H1 (cell line): ENCODE data around the gene ZDHHC19. TPM values are rescaled to one million over a fixed set of nuclear protein-coding genes. Genes with fewer than 3 reads are reported as not detected.

Experiments used
- CTCF ChIA-PET: fragments of 300-600 bp; sonication (Branson Sonifier 250); formaldehyde crosslinking; loops from one replicate; lab custom pipeline; 2021; ENCODE audit not compliant: partially characterized antibody; lab: Charles Lee
- POLR2A ChIA-PET: fragments of 300-600 bp; sonication (Branson Sonifier 250); formaldehyde crosslinking; loops from one replicate; lab custom pipeline; 2021; ENCODE audit warnings: inconsistent platforms; ENCODE audit not compliant: partially characterized antibody; lab: Charles Lee
- DNase-seq, 2 experiments: peaks; one replicate each; pipeline versions ENCODE4 v3.0.0 to v3.0.0-alpha.2; 2010 to 2022; ENCODE audit warnings: low spot score in 2 of 2, low read depth in 1 of 2, mixed read lengths in 1 of 2
- FAIRE-seq: peaks from 2 replicates; lab custom pipeline; 2011; peaks lifted over from hg19 to GRCh38; lab: Jason Lieb, UNC
- H2AFZ ChIP-seq: 2 replicates; pipeline ENCODE4 v1.8.1; 2012; ENCODE audit warnings: low read length, inconsistent platforms
- H2AK5ac ChIP-seq: 2 replicates; pipeline ENCODE4 v1.6.1; 2013; ENCODE audit warnings: low read depth, low read length
- H2BK120ac ChIP-seq: replicated peaks from 2 replicates; pipeline ENCODE3; 2013; ENCODE audit warnings: low read depth, low read length, inconsistent platforms
- H2BK12ac ChIP-seq: 2 replicates; pipeline ENCODE4 v1.6.1; 2013; ENCODE audit warnings: low read depth, low read length
- H2BK15ac ChIP-seq: 2 replicates; pipeline ENCODE4 v1.6.1; 2013; ENCODE audit warnings: low read length
- H2BK20ac ChIP-seq: 2 replicates; pipeline ENCODE4 v1.6.1; 2013; ENCODE audit warnings: low read length
- H2BK5ac ChIP-seq: 2 replicates; pipeline ENCODE4 v1.6.1; 2013; ENCODE audit warnings: low read depth, low read length
- H3K14ac ChIP-seq: 2 replicates; pipeline ENCODE4 v1.6.1; 2013; ENCODE audit warnings: inconsistent platforms; ENCODE audit not compliant: insufficient read length
- H3K18ac ChIP-seq: 2 replicates; pipeline ENCODE4 v1.6.1; 2013; ENCODE audit warnings: low read length; ENCODE audit errors: extremely low read depth
- H3K23ac ChIP-seq: 2 replicates; pipeline ENCODE4 v1.6.1; 2013; ENCODE audit warnings: inconsistent platforms; ENCODE audit not compliant: insufficient read length
- H3K23me2 ChIP-seq: 2 replicates; pipeline ENCODE4 v1.6.1; 2013; ENCODE audit warnings: low read depth, low read length
- H3K27ac ChIP-seq: 2 replicates; pipeline ENCODE4 v1.6.1; 2011; ENCODE audit warnings: low read depth, low read length, inconsistent platforms
- H3K27me3 ChIP-seq, 4 experiments: replicated peaks in 1 of 4; 1 replicate in 1 of 4; 2 replicates in 3 of 4; pipeline versions ENCODE4 v1.6.1 to v1.8.1; 2011 to 2013; ENCODE audit warnings: low read length in 3 of 4, mild to moderate bottlenecking in 3 of 4, inconsistent platforms in 2 of 4, mixed read lengths in 2 of 4, moderate library complexity in 1 of 4; ENCODE audit not compliant: control insufficient read depth in 3 of 4, insufficient read depth in 3 of 4; ENCODE audit errors: extremely low read depth in 1 of 4
- H3K36me3 ChIP-seq, 4 experiments: 2 replicates each; pipeline versions ENCODE4 v1.6.1 to v1.8.1; 2011 to 2013; ENCODE audit warnings: mild to moderate bottlenecking in 4 of 4, low read length in 3 of 4, moderate library complexity in 2 of 4, control low read depth in 1 of 4, inconsistent platforms in 1 of 4; ENCODE audit not compliant: insufficient read depth in 4 of 4, control insufficient read depth in 2 of 4
- H3K4ac ChIP-seq: replicated peaks from 2 replicates; pipeline ENCODE3; 2013; ENCODE audit warnings: low read length, low read depth, mixed read lengths, inconsistent platforms; ENCODE audit not compliant: insufficient read length
- H3K4me1 ChIP-seq, 4 experiments: replicated peaks in 1 of 4; 1 replicate in 1 of 4; 2 replicates in 3 of 4; pipeline versions ENCODE4 v1.6.1 to v1.8.1; 2011 to 2013; ENCODE audit warnings: low read length in 3 of 4, inconsistent platforms in 2 of 4, mixed read lengths in 1 of 4; ENCODE audit not compliant: insufficient read depth in 4 of 4, control insufficient read depth in 3 of 4
- H3K4me2 ChIP-seq, 2 experiments: 2 replicates each; pipeline versions ENCODE4 v1.6.1 to v1.8.1; 2011 to 2013; ENCODE audit warnings: low read depth in 2 of 2, low read length in 2 of 2, control low read depth in 1 of 2, inconsistent platforms in 1 of 2, mild to moderate bottlenecking in 1 of 2; ENCODE audit not compliant: insufficient read depth in 1 of 2
- H3K4me3 ChIP-seq, 4 experiments: fragments of 200-600, 300-600 bp in 1 of 4; sonication (generic), shearing (Covaris generic), sonication (Bioruptor Twin) in 1 of 4; 2 replicates each; pipeline versions ENCODE4 v1.5.1 to v1.8.1; 2011 to 2016; ENCODE audit warnings: low read length in 4 of 4, low read depth in 3 of 4, control low read depth in 2 of 4, inconsistent platforms in 2 of 4, mild to moderate bottlenecking in 2 of 4, mixed read lengths in 1 of 4, moderate library complexity in 1 of 4; ENCODE audit not compliant: insufficient read depth in 2 of 4; ENCODE audit errors: extremely low read depth in 1 of 4
- H3K56ac ChIP-seq: replicated peaks from 2 replicates; pipeline ENCODE3; 2013; ENCODE audit warnings: low read depth, mild to moderate bottlenecking, mixed read lengths, low read length, inconsistent platforms; ENCODE audit not compliant: insufficient read length
- H3K79me1 ChIP-seq: 2 replicates; pipeline ENCODE4 v1.6.1; 2013; ENCODE audit warnings: low read depth, low read length, control low read depth
- H3K79me2 ChIP-seq, 2 experiments: 2 replicates each; pipeline versions ENCODE4 v1.6.1 to v1.8.1; 2012 to 2013; ENCODE audit warnings: low read length in 2 of 2, mild to moderate bottlenecking in 2 of 2, inconsistent platforms in 1 of 2; ENCODE audit not compliant: insufficient read depth in 2 of 2, control insufficient read depth in 1 of 2
- H3K9ac ChIP-seq, 4 experiments: replicated peaks in 1 of 4; 1 replicate in 1 of 4; 2 replicates in 3 of 4; pipeline versions ENCODE4 v1.6.1 to v1.8.1; 2011 to 2013; ENCODE audit warnings: low read depth in 3 of 4, low read length in 3 of 4, control low read depth in 2 of 4, mild to moderate bottlenecking in 2 of 4, moderate library complexity in 2 of 4, inconsistent platforms in 1 of 4; ENCODE audit errors: extremely low read depth in 1 of 4
- H3K9me3 ChIP-seq, 2 experiments: 2 replicates each; pipeline versions ENCODE4 v1.6.1 to v1.8.1; 2012 to 2013; ENCODE audit warnings: mild to moderate bottlenecking in 2 of 2, moderate library complexity in 2 of 2, control low read depth in 1 of 2, inconsistent platforms in 1 of 2, low read depth in 1 of 2, low read length in 1 of 2, mixed read lengths in 1 of 2; ENCODE audit not compliant: insufficient read depth in 2 of 2
- H4K20me1 ChIP-seq, 2 experiments: replicated peaks in 1 of 2; 2 replicates each; pipeline versions ENCODE3 to v1.8.1; 2011 to 2013; ENCODE audit warnings: inconsistent platforms in 2 of 2, low read length in 2 of 2, mild to moderate bottlenecking in 1 of 2; ENCODE audit not compliant: insufficient read depth in 2 of 2, control insufficient read depth in 1 of 2
- H4K5ac ChIP-seq: 2 replicates; pipeline ENCODE4 v1.6.1; 2013; ENCODE audit warnings: low read length, low read depth, mixed read lengths, inconsistent platforms; ENCODE audit not compliant: insufficient read length
- H4K8ac ChIP-seq: 2 replicates; pipeline ENCODE4 v1.8.0; 2013; ENCODE audit warnings: mild to moderate bottlenecking, moderate library complexity, low read length, inconsistent platforms; ENCODE audit not compliant: insufficient read depth; ENCODE audit errors: extremely low read depth
- H4K91ac ChIP-seq: replicated peaks from 2 replicates; pipeline ENCODE3; 2013; ENCODE audit warnings: low read length, mixed read lengths, inconsistent platforms; ENCODE audit not compliant: insufficient read length
- CEBPB ChIP-seq: IDR thresholded peaks from 2 replicates; pipeline ENCODE4 v1.6.1; 2012; ENCODE audit warnings: low read depth, low read length
- CREB1 ChIP-seq: IDR thresholded peaks from 2 replicates; pipeline ENCODE4 v1.6.1; 2012; ENCODE audit warnings: inconsistent platforms
- HDAC6 ChIP-seq: IDR thresholded peaks from one replicate; pipeline ENCODE4 v1.7.1; 2012; ENCODE audit warnings: low read depth, mild to moderate bottlenecking, inconsistent platforms, low read length, moderate library complexity
- JUN ChIP-seq: IDR thresholded peaks from 2 replicates; pipeline ENCODE4 v1.6.1; 2011; ENCODE audit warnings: low read depth, mild to moderate bottlenecking, improper control_type of control experiment, low read length
- NANOG ChIP-seq: IDR thresholded peaks from 2 replicates; pipeline ENCODE4 v1.6.1; 2011; ENCODE audit warnings: low read length, low read depth, mild to moderate bottlenecking, inconsistent platforms; ENCODE audit not compliant: insufficient read depth, poor library complexity, severe bottlenecking
- POU5F1 ChIP-seq: IDR thresholded peaks from 2 replicates; pipeline ENCODE4 v1.6.1; 2011; ENCODE audit warnings: low read depth, mild to moderate bottlenecking, low read length, moderate library complexity
- SP4 ChIP-seq: IDR thresholded peaks from 2 replicates; pipeline ENCODE4 v1.6.1; 2012; ENCODE audit warnings: low read length, inconsistent platforms
- TAF7 ChIP-seq: optimal IDR thresholded peaks from 2 replicates; pipeline ENCODE3; 2011; ENCODE audit warnings: low read depth, mild to moderate bottlenecking, inconsistent platforms, low read length, moderate library complexity, borderline replicate concordance
- TEAD4 ChIP-seq: IDR thresholded peaks from 2 replicates; pipeline ENCODE4 v1.6.1; 2012; ENCODE audit warnings: low read depth, low read length, inconsistent platforms, mixed read lengths
- ZNF274 ChIP-seq: IDR thresholded peaks from 2 replicates; pipeline ENCODE4 v1.7.0; 2012; ENCODE audit warnings: low read length, borderline replicate concordance; ENCODE audit errors: extremely low read depth
- WGBS, 2 experiments: shearing (Covaris generic) in 1 of 2; methylation state at CpG; one replicate each; pipeline versions ENCODE4 v1.1.6 to v1.1.7; 2013 to 2015; ENCODE audit warnings: low lambda C conversion rate in 2 of 2, mixed read lengths in 2 of 2, inconsistent platforms in 1 of 2, low coverage in 1 of 2, missing lambda C conversion rate in 1 of 2; ENCODE audit not compliant: insufficient replicate concordance in 2 of 2, insufficient coverage in 1 of 2, insufficient read length in 1 of 2; ENCODE audit errors: extremely low coverage in 1 of 2, missing lambda C conversion rate in 1 of 2; 5-methylcytosine and 5-hydroxymethylcytosine counted together
- polyA plus RNA-seq, 7 experiments: library from polyadenylated mRNA; depleted of rRNA in 3 of 7; stranded (reverse) in 5 of 7; unstranded in 2 of 7; fragments of >200 nt in 5 of 7; fragments of 200-250 nt in 2 of 7; gene quantifications; 1 replicate in 5 of 7; 2 replicates in 1 of 7; 4 replicates in 1 of 7; pipeline versions ENCODE4 v1.2.1 to v1.2.3, GENCODE V29; 2011 to 2013; ENCODE audit warnings: missing spikeins in 2 of 7, mixed read lengths in 2 of 7
- total RNA-seq: library from RNA; stranded (reverse); fragmentation: NEBNext Ultra II Directional; extraction: Animal tissue kit (Norgen Biotek cat#: 25700); gene quantifications from 2 replicates; pipeline ENCODE4 v1.2.1, GENCODE V29; 2021
- TF ChIP-seq, protein P1 (sequence below), 3 experiments: IDR thresholded peaks; 1 replicate in 2 of 3; 2 replicates in 1 of 3; pipeline versions ENCODE4 v1.5.1 to v1.6.1; 2011; ENCODE audit warnings: low read length in 3 of 3, mild to moderate bottlenecking in 3 of 3, inconsistent platforms in 2 of 3, low read depth in 1 of 3, moderate library complexity in 1 of 3; ENCODE audit not compliant: insufficient read depth in 1 of 3; ENCODE audit errors: control extremely low read depth in 1 of 3

The ZDHHC19 gene
- total and polyA plus RNA-seq, 2 of the 8 experiments (the other 6 are each of a cell fraction or from before 2014, with no cell fraction given): 2.5 to 4.1 TPM

DNA sequence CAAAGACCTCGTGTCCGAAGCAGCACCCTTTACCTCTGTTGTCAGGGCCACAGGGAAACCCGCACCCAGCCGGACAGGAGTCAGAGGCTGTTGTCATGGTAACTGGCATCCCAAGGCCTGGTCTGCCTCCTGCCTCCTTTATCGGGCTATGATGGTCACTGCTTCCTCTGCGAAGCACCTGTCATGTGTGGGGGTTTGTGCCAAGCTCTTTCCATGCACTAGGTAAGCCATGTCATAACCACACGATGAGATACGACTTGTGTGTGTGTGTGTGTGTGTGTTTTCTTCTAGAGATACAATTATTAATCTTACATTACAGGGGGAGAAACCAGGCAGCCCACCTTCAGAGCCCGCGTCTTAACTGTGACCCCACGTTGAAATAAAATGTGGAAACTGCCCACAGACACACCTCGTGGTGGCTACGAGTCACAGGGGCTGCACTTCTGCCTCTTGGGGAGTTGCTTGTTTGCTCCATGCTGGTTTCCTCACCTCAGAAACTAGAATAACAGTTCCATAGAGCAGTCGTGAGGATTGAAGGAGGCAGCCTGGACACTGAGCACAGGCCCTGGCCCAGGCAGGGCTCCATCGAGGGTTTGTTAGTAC is 18.0 kb downstream of the ZDHHC19 start:
- CTCF ChIA-PET: interaction anchor here (1.1 to 11.5 kb wide), 5 partner anchors 13 to 171 kb away, joined by 4 to 299 read pairs (median 11); no protein-coding TSS in a partner anchor
- no peak overlapping the region for H2AFZ ChIP-seq
- FAIRE-seq: no peak
- TF ChIP-seq POU5F1 (no peak), JUN (no peak), CREB1 (no peak), TEAD4 (no peak), NANOG (no peak), HDAC6 (no peak), ZNF274 (no peak), CEBPB (no peak), SP4 (no peak), TAF7 (no peak)
- TF ChIP-seq, protein P1, sequence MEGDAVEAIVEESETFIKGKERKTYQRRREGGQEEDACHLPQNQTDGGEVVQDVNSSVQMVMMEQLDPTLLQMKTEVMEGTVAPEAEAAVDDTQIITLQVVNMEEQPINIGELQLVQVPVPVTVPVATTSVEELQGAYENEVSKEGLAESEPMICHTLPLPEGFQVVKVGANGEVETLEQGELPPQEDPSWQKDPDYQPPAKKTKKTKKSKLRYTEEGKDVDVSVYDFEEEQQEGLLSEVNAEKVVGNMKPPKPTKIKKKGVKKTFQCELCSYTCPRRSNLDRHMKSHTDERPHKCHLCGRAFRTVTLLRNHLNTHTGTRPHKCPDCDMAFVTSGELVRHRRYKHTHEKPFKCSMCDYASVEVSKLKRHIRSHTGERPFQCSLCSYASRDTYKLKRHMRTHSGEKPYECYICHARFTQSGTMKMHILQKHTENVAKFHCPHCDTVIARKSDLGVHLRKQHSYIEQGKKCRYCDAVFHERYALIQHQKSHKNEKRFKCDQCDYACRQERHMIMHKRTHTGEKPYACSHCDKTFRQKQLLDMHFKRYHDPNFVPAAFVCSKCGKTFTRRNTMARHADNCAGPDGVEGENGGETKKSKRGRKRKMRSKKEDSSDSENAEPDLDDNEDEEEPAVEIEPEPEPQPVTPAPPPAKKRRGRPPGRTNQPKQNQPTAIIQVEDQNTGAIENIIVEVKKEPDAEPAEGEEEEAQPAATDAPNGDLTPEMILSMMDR (IDR thresholded peaks at IDR 0.05; ENCODE audit: control extremely low read depth in 1 of 3, insufficient read depth in 1 of 3, low read depth in 1 of 3, low read length in 3 of 3): no peak

More for the DNA sequence above, 18.0 kb downstream of the ZDHHC19 start:
- no peaks in the 10 kb centered on the region for H3K27me3 ChIP-seq
- no peak for DNase-seq
- no peak overlapping the region for H3K4me2 ChIP-seq
- H2BK5ac ChIP-seq: peak overlapping the region; percentile 44
- no peaks in the 10 kb centered on the region for H3K9me3 ChIP-seq
- H4K5ac ChIP-seq: no peak overlapping the region
- H3K36me3 ChIP-seq: no peaks in the 10 kb centered on the region
- H3K23me2 ChIP-seq: no peaks in the 10 kb centered on the region
- H3K4me3 ChIP-seq: no peak overlapping the region
- WGBS, 2 experiments: 95% methylated on average over 15 of the region's 15 CpGs; no CpG with 5 or more reads in 1 of the 2 experiments
- H3K4ac ChIP-seq: peak overlapping the region; percentile 27
- peak overlapping the region; percentile 72; the same call in 1 of the 2 replicates for H2AK5ac ChIP-seq
- peak overlapping the region; percentile 68; the same call in 1 of the 2 replicates for H2BK12ac ChIP-seq
- no peak overlapping the region for H2BK120ac ChIP-seq
- peaks cover 0 to 2% of the 10 kb centered on the region in 2 experiments for H4K20me1 ChIP-seq
- no peak overlapping the region for H3K23ac ChIP-seq
- no peak overlapping the region for H4K91ac ChIP-seq
- no peak overlapping the region for H3K9ac ChIP-seq
- no peak overlapping the region for H3K56ac ChIP-seq
- no peaks in the 10 kb centered on the region for H3K79me1 ChIP-seq
- no peak overlapping the region for H2BK20ac ChIP-seq
- H3K4me1 ChIP-seq: peaks cover 0 to 8% (median 1%) of the 10 kb centered on the region in 4 experiments; a peak in 3 of 7 replicates
- no peaks in the 10 kb centered on the region for H3K79me2 ChIP-seq
- H3K27ac ChIP-seq: peak overlapping the region; percentile 38; the same call in 1 of the 2 replicates
- H3K14ac ChIP-seq: no peak overlapping the region
- no peak overlapping the region for H4K8ac ChIP-seq
- POLR2A ChIA-PET: interaction anchor here (1.0 to 1.2 kb wide), 2 partner anchors 113 to 129 kb away, joined by 3 to 11 read pairs; partner anchors contain the start of gene TFRC
- H3K18ac ChIP-seq: peak overlapping the region; percentile 83; the same call in 1 of the 2 replicates
- 0 out of 2 replicates have a peak overlapping the region, but pooled peaks have one; percentile 72 for H2BK15ac ChIP-seq
